GM18519 (cell line): Measurements from ENCODE around the gene HSD17B2.
"Not testable (repeated sequence)": the region's sequence is repeated elsewhere in the genome, so short reads cannot be mapped to it uniquely, and the experiment has no call there.

Experiments used
- ATAC-seq: cut with Tn5 transposase; IDR thresholded peaks from one replicate; pipeline ENCODE4 v1.9.1; 2021; ENCODE audit warnings: mild to moderate bottlenecking, moderate library complexity; ENCODE audit not compliant: unreplicated experiment, low FRiP score

The HSD17B2 gene

DNA sequence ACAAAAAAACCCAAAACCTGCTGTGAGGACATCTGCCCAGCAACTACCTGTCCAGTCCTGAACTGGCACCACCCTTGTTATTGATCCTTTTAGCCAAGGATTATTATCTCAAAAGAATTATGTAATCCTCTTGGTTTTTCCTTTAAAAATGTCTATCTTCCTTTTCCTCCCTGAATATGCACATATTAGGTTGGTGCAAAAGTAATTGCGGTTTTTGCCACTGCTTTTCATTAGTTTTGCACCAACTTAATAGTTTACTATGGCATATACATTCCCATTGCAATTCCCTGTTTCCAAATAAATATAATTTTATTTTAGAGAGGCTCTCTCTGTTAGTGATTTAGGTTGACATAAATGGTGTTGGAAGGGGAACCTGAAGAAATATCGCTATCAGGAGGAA lies 83.7 kb downstream of the HSD17B2 start:
- ATAC-seq, result no peak

DNA sequence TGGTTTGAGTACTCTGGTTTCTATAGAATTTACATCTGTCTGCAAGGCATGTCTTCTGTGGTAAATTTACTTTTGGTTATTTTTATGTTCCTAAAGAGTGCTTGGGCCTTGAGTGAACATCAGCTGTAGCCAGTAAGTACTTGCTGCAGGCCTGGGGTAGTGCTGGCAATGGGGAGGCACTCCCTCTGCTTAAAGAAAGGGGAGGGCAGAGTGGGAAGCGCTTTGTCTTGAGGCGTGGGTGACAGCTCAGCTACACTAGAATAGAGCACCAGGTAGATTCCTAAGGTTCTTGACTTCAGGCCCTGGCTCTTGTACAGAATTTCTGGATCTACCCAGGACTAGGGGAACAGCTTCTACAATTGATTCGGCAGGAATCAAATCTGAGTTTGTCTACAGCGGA lies 84.4 kb downstream of the HSD17B2 start:
- ATAC-seq, result no peak

DNA sequence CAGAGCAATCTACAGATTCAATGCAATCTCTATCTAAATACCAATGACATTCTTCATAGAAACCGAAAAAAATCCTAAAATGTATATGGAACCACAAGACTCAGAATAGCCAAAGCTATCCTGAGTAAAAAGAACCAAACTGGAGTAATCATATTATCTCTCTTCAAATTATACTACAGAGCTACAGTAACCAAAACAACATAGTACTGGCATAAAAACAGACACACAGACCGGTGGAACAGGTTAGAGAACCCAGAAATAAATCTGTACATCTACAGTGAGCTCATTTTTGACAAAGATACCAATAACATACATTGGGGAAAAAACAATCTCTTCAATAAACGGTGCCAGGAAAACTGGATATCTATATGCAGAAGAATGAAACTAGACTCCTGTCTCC lies 89.6 kb downstream of the HSD17B2 start:
- ATAC-seq, result no peak

DNA sequence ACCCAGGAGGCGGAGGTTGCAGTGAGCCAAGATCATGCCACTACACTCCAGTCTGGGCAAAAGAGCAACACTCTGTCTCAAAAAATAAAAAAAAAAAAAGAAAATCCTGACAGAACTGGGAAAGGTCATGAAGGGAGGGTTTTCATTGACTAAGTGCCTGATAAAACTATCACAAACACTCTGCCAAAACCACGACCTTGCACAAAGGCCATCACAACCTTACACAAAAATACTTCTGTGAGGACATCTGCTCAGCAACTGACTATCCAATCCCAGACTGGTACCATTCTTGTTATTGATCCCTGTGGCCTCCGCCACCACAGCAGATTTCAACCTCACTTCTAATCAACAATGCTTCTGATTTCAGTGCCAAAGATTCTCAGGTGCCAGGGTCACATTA lies 94.8 kb downstream of the HSD17B2 start:
- ATAC-seq, result no peak

DNA sequence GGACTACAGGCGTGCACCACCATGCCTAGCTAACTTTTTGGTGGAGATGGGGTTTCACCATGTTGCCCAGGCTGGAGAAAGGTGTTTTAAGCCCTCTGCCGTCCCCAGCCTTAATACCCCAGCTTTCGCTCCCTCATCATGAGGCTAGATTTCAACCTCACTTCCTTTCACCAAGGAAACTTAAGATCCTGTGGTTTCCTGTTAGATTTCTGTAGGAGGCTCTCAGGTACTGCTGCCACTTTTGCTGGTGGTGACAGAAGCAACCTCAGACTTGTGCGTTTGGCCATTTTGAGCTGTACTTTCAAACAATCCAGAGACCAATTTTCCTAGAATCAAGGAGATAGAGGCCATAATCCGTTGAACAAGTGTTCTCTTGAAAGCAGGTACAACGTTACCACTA lies 98.7 kb downstream of the HSD17B2 start:
- no peak for ATAC-seq

DNA sequence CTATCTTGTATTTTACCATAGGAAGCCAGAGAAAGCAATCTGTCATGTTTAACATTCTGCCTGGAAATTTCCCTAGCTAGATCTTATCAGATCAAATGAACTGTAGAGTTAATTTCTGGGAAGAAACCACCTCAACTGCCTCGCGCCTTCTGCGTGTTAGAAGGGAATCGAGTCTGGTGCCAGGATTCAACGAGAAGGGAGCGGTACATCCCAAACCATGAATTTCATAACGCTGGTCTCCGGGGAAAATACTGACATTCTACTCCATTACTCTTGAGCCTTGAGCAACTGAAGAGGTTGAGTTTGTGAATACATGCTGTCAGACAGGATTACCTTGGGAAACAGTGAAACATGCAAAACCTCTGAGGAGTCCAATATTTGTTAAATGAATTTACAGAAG lies 99.8 kb downstream of the HSD17B2 start:
- ATAC-seq, result no peak

DNA sequence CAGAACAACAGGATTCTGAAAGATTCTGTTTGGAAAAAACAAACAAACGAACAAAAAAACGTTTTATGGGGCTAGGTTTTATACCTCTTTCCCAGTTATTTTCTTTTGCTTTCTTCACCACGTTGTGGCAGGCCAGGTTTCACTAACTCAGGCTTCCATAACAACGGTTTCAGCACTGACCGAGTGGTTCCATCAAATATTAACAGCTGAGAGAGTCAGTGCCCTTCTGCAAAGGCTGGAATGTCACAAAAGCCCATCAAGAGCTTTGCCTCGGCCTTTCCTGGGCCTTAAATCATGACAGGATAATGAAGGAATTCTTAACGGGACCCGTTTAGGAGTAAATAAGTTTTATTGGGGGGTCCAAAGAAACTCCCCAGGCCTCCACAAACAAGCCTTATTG lies 100.8 kb downstream of the HSD17B2 start:
- ATAC-seq, result no peak

DNA sequence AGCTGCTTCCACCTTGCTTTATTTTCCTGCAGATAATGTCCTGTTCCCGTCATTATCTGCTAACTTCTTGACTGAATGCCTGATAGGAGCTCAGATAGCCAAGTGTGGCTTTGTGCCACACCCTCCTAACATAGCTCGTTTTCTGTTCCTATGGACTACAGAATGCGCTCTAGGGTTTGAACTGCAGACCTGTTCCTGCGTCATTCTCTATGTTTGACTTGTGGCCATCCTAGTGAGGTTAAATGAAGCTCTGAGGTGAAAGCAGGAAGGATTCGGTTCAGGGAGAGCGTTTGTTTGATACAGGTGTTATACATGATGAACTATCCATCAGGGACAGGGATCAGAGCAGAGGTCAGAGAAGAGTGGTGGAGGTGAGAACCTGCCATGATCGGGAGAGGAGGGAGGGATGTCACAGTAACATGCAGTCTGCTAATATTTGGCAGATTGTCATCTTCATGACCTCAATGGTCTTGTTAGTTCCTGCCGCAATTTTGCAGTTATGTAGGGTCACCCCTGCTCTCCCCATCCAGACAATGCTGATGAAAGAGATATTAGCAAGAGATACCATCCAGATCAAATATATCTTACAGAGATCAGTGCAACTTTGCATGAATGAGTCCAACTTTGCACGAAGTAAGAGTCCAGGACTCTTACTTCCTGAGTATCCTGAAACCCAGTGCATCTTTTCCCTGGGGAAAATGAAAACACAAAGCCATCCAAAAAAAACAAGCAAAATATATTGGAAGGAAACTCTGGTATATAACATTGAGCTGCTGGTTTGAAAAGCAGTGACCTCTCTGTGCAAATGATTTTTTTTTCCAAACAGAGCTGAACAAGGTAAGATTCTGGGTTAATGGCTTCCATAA lies 102.1 kb downstream of the HSD17B2 start:
- ATAC-seq, result no peak

DNA sequence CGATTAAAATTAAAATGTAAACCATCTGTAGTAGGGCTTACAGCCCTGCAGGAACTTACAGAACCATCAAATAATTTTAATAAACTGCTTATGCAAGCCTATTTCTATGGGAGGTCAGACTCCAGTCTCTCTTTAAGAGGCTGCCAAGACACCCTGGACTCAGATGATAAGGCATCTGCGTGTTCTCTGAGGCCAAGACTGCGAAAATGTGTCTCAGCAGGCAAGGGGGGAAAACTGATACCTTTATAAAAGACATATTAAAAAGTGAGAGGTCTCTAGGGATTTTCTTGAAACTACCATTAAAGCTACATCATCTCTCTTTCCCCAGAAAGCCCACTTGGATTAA lies 102.7 kb downstream of the HSD17B2 start:
- no peak for ATAC-seq

DNA sequence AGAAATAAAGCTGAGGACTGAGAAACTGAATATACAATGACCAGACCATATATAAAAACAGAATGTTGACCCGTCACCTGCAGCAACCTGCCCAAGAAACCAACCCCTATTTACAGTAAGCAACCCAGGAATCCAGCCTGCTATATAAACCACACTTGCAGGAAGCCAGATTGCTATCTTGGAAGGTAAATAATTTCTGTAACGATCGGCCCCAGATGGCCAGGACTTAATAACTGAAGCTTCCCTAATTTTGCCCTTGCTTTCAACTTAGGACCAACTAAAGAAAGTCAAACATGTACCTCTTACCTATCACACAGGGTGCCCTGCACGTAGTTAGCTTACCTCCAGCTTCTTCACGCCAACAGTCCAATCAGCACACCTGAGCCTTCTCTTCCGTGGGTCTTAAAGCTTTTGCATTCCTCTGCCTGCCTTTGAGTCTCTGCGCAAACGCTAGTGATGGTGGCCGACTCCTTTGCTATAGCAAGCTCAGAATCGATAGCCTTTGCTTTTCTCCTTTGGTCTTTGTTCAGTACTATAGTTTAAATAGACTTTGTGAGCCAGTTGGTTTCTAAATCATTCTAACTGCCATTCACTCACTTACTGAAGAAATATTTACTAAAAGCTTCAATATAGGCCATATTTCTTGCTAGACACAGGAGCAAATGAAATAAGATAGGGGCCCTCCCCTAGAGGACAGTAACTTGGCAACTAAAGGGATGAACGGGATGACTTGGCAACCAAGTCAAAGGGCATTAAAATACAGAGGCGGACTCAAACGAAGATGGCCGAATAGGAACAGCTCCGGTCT lies 103.6 kb downstream of the HSD17B2 start:
- no peak for ATAC-seq

DNA sequence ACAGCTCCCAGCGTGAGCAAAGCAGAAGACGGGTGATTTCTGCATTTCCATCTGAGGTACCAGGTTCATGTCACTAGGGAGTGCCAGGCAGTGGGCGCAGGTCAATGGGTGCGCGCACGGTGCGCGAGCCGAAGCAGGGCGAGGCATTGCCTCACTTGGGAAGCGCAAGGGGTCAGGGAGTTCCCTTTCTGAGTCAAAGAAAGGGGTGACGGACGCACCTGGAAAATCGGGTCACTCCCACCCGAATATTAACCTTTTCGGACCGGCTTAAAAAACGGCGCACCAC lies 104.2 kb downstream of the HSD17B2 start:
- not testable (repeated sequence) for ATAC-seq

DNA sequence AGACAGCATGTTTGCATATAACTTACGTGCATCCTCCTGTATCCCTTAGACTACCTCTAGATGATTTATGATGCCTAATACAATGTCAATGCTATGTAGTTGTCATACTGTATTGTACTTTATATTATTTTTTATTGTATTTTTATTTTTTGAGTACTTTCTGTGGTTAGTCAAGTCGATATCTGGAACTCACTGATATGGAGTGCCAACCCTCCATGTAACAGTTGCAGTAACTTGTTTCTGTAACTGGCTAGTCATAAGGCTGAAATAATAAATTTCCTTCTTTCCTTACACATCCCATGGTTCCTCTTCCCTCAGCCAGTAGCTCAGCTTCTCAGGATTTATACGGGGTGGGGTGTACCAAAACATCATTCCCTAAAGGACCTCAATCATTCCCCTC lies 111.5 kb downstream of the HSD17B2 start:
- ATAC-seq, result no peak

DNA sequence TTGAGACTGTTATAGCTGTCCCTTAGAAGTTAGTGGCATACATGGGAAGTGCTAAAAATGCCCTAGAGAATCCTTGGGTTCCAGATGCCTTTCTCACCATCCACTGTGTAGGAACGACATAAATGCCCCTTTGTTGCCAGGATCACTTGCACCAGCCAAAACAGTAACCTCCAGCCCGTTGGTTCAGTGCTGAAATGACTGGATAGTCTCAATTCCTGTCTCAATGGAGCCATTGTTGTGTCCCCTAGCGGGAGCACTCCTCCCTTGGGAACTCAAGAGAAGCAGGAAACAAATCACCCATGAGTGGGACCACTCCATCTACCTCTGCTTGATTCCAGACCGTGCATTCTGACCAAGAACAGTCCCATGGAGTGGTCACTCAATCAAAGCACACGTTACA lies 111.9 kb downstream of the HSD17B2 start:
- no peak for ATAC-seq

DNA sequence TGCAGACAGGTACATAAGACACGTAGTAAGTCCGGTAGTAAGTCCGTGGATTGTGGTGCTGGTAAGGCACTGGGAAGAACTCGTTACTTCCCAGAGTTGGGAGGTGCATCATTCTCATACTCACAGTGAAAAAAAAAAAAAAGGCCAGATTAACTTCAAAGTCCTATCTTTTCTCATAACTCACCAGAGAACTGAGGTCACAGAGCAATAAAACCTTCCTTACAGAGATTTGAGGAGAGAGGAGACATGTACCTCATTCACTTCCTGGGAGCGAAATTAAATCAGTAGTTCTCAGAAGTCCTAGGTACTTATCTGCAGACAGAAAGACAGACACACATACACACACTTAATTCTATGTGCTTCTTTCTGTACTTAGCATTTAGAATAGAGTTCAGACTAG lies 112.5 kb downstream of the HSD17B2 start:
- ATAC-seq, result no peak
